Thoracic aorta (tissue), 2 donors: ENCODE results near the gene PRSS1. TPM values are rescaled to one million over a fixed set of nuclear protein-coding genes. Genes with fewer than 3 reads are reported as not detected.
"Not testable (repeated sequence)": the region's sequence is repeated elsewhere in the genome, so short reads cannot be mapped to it uniquely, and the experiment has no call there.

Experiments used
- ATAC-seq: fragments of 150-250 bp; one replicate; pipeline ENCODE4 v1.8.0; 2017; ENCODE audit warnings: low read depth; ENCODE audit not compliant: insufficient number of reproducible peaks, low FRiP score
- DNase-seq: peaks from one replicate; pipeline ENCODE4 v3.0.0-alpha.2; 2020; ENCODE audit warnings: low spot score
- H3K27ac ChIP-seq, 2 donors: fragments of 200-600 bp; sonication (generic); 1 replicate in 1 of 2; 2 replicates in 1 of 2; pipeline ENCODE4 v1.5.1; 2016; ENCODE audit warnings: mild to moderate bottlenecking in 2 of 2, moderate library complexity in 2 of 2
- H3K27me3 ChIP-seq: fragments of 200-600 bp; sonication (generic); replicated peaks from 2 replicates; pipeline ENCODE4 v1.6.0; 2016; ENCODE audit warnings: mild to moderate bottlenecking; ENCODE audit not compliant: insufficient read depth
- H3K36me3 ChIP-seq: fragments of 200-600 bp; sonication (generic); one replicate; pipeline ENCODE4 v1.5.1; 2016
- H3K4me1 ChIP-seq, 2 donors: fragments of 200-600 bp; sonication (generic); 1 replicate in 1 of 2; 2 replicates in 1 of 2; pipeline versions ENCODE4 v1.5.1 to v1.6.0; 2016; ENCODE audit warnings: low read depth in 2 of 2, mild to moderate bottlenecking in 1 of 2; ENCODE audit not compliant: control insufficient read depth in 1 of 2
- H3K4me3 ChIP-seq: fragments of 200-600 bp; sonication (generic); 2 replicates; pipeline ENCODE4 v1.5.1; 2016; ENCODE audit warnings: mild to moderate bottlenecking
- H3K9me3 ChIP-seq: fragments of 200-600 bp; sonication (generic); 2 replicates; pipeline ENCODE4 v1.5.1; 2016
- CTCF ChIP-seq: fragments of 200-600 bp; sonication (generic); IDR thresholded peaks from one replicate; pipeline ENCODE4 v1.5.1; 2019; ENCODE audit warnings: antibody characterized with exemption
- total RNA-seq, 2 donors: library from RNA; depleted of rRNA; stranded (reverse); fragments of >200 nt; gene quantifications; one replicate each; pipeline versions ENCODE4 v1.1.0 to v1.2.3, GENCODE V29; 2016

Gene PRSS1
- total RNA-seq, 2 donors from 2014 or later = 5.1 to 16.9 TPM

DNA sequence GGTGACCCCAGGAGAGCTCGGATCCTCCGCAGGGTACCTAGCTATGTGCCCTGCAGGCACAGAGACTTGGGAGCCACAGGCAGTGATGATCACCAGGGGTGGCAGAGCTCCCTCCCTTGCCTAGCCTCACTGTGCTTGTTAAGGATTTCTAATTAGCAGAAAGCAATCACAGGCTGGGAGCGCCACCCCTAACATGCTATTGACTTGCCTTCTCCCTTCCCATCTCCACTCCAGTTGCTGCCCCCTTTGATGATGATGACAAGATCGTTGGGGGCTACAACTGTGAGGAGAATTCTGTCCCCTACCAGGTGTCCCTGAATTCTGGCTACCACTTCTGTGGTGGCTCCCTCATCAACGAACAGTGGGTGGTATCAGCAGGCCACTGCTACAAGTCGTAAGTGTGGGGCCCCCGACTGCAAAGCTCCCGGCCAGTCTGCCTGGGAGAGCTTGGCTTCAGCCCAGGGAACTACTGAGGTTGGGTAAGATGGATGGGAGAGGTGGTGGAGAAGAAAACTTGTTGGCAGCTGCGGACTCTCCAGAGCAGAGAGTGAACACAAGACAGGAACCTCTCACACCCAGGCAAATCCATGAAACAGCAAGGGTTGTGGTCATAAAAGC lies 1.2 kb downstream of the PRSS1 start:
- ATAC-seq (no peak), DNase-seq (no peak)
- Histone ChIP-seq H3K27me3 (no peaks in the 10 kb centered on the region), H3K36me3 (no peaks in the 10 kb centered on the region), H3K4me1 (no peaks in the 10 kb centered on the region), H3K9me3 (no peaks in the 10 kb centered on the region), H3K4me3 (no peak overlapping the region), H3K27ac (no peak overlapping the region)
- TF ChIP-seq CTCF = no peak

GRCh38 chr7:142751526-142752175 lies 2.4 kb downstream of the PRSS1 start:
- H3K36me3 ChIP-seq, DNase-seq, H3K27me3 ChIP-seq, H3K4me1 ChIP-seq, H3K4me3 ChIP-seq, H3K27ac ChIP-seq, H3K9me3 ChIP-seq: not testable (repeated sequence)
- ATAC-seq = peak; percentile 15

GRCh38 chr7:142752376-142753225 lies 3.3 kb downstream of the PRSS1 start:
- Histone ChIP-seq H3K4me1 (no peaks in the 10 kb centered on the region), H3K27ac (no peak overlapping the region), H3K9me3 (no peaks in the 10 kb centered on the region), H3K27me3 (no peaks in the 10 kb centered on the region), H3K4me3 (no peak overlapping the region), H3K36me3 (no peaks in the 10 kb centered on the region)
- ATAC-seq (no peak), DNase-seq (no peak)
- TF ChIP-seq CTCF = no peak

GRCh38 chr7:142753366-142753765 lies 4.1 kb downstream of the PRSS1 start:
- Histone ChIP-seq H3K4me3 (no peak overlapping the region), H3K36me3 (no peaks in the 10 kb centered on the region), H3K9me3 (no peaks in the 10 kb centered on the region), H3K27ac (no peak overlapping the region), H3K27me3 (no peaks in the 10 kb centered on the region), H3K4me1 (no peaks in the 10 kb centered on the region)
- ATAC-seq (no peak), DNase-seq (no peak)
- TF ChIP-seq CTCF = no peak

DNA sequence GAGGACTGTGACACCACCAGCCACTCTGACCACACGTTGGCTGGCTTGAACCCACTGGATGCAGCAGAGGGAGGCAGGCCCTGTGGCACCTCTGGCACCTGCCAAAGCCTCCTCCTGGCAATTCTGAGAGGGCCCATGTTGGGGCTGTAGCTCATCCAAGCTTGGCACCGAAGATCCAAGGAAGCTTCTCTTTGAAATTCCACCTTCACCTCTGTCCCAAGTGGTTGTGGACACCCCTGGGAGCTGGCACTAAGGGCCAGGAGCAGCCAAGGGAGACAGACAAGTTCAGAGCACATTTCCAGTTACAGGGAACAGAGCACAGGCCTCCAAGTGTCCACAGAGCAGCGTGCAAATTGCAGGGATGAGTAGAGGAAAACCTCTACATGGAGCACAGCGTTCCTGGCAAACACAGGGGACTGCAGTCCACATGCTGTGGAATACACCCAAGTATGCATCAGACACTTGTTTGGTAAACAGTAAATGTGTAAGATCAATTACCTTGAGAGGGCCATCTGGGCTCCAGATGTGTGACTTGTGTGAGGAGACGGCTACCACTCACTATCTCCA lies 4.7 kb downstream of the PRSS1 start:
- not testable (repeated sequence) for H3K9me3 ChIP-seq, H3K36me3 ChIP-seq, H3K4me3 ChIP-seq, H3K4me1 ChIP-seq, H3K27ac ChIP-seq, ATAC-seq, H3K27me3 ChIP-seq, DNase-seq
